ENCODE measurements around the gene TMA7B.

The TMA7B gene

GRCh38 chr22:39959640-39960447 lies at the start of gene TMA7B:
Gene TMA7B, plus strand, starts transcription at chr22:39960397. Its CDS starts 3,978 bp downstream, at chr22:39964375.
- peak; percentile 67 for DNase-seq (ENCODE audit: low read depth)

GRCh38 chr22:39910876-39911613 lies 49.2 kb upstream of the TMA7B start:
- no peak for DNase-seq (ENCODE audit: low read depth)

GRCh38 chr22:39913321-39913720 lies 46.9 kb upstream of the TMA7B start:
- no peak for DNase-seq (ENCODE audit: low read depth)

- peak; percentile 4 for DNase-seq (ENCODE audit: low read depth)
Observed at GRCh38 chr22:39913886-39914285, 46.3 kb upstream of the TMA7B start.

- no peak for DNase-seq (ENCODE audit: low read depth)
Observed at GRCh38 chr22:39914584-39914983, 45.6 kb upstream of the TMA7B start.

- no peak for DNase-seq (ENCODE audit: low read depth)
Observed at GRCh38 chr22:39915295-39915726, 44.9 kb upstream of the TMA7B start.

GRCh38 chr22:39916496-39916895 lies 43.7 kb upstream of the TMA7B start:
- no peak for DNase-seq (ENCODE audit: low read depth)

- DNase-seq (ENCODE audit: low read depth), result no peak
Observed at GRCh38 chr22:39917197-39917643, 43.0 kb upstream of the TMA7B start.

- peak; percentile 40 for DNase-seq (ENCODE audit: low read depth)
Observed at GRCh38 chr22:39917776-39918495, 42.3 kb upstream of the TMA7B start.

GRCh38 chr22:39920134-39920743 lies 40.0 kb upstream of the TMA7B start:
- no peak for DNase-seq (ENCODE audit: low read depth)

GRCh38 chr22:39923696-39924095 lies 36.5 kb upstream of the TMA7B start:
- no peak for DNase-seq (ENCODE audit: low read depth)

GRCh38 chr22:39924286-39924685 lies 35.9 kb upstream of the TMA7B start:
- no peak for DNase-seq (ENCODE audit: low read depth)

GRCh38 chr22:39925273-39925672 lies 34.9 kb upstream of the TMA7B start:
- no peak for DNase-seq (ENCODE audit: low read depth)

- no peak for DNase-seq (ENCODE audit: low read depth)
Observed at GRCh38 chr22:39925909-39926679, 34.1 kb upstream of the TMA7B start.

- no peak for DNase-seq (ENCODE audit: low read depth)
Observed at GRCh38 chr22:39926753-39927152, 33.4 kb upstream of the TMA7B start.

GRCh38 chr22:39927544-39927943 lies 32.7 kb upstream of the TMA7B start:
- DNase-seq (ENCODE audit: low read depth), result no peak

- DNase-seq (ENCODE audit: low read depth), result no peak
Observed at GRCh38 chr22:39928536-39929520, 31.4 kb upstream of the TMA7B start.

GRCh38 chr22:39931251-39931650 lies 28.9 kb upstream of the TMA7B start:
- no peak for DNase-seq (ENCODE audit: low read depth)

GRCh38 chr22:39932166-39932565 lies 28.0 kb upstream of the TMA7B start:
- no peak for DNase-seq (ENCODE audit: low read depth)

Data from iris pigment epithelial cell (primary cell).